ENCODE results near the gene WWOX.
"Not testable (repeated sequence)": the region's sequence is repeated elsewhere in the genome, so short reads cannot be mapped to it uniquely, and the experiment has no call there.

WWOX gene

DNA sequence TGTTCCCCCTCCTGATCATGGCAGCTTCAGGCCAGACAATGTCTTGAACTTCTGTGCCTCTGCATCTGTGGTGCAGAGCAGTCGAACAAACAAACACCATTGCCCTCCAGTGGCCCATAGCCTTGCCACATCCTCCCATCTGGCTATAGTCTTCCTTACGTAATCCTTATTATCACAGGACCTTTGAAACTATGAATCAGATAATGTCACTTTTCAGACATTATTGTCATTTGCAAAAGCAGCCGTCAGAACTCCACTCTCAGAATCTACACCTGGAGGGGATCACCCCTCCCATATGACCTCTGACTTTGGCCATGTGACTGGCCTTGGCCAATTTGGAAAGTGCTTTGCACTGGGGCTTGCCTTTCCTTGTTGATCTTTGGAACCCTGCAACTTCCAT, 1113.8 kb downstream of the WWOX start:
- DNase-seq, result no peak

DNA sequence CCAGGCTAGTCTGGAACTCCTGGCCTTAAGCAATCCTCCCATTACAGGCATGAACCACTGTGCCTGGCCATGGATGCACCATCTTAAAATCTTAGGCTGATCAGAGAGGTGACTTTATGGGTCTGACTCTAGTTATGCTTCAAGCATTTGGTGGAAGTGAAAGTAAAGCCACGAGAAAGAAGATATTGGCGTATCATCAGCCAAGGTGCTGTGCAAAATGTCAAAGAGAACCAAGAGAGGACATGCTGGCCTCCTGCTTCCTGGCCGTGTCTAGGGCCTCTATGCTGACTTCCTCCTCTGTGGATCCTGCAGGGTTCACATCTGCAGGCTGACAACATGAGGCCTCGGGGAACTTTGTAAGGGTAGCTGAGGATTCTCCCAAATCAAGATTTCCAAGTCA, 1115.8 kb downstream of the WWOX start:
- intact Hi-C loops (cut with DNase I), result loop anchor here (10.0 kb wide), 1 partner anchor 710 kb away; no protein-coding TSS in a partner anchor
- DNase-seq, result no peak

More for the DNA sequence above, 1113.8 kb downstream of the WWOX start:
- intact Hi-C loops (cut with DNase I), result loop anchor here (10.0 kb wide), 1 partner anchor 708 kb away; no protein-coding TSS in a partner anchor

DNA sequence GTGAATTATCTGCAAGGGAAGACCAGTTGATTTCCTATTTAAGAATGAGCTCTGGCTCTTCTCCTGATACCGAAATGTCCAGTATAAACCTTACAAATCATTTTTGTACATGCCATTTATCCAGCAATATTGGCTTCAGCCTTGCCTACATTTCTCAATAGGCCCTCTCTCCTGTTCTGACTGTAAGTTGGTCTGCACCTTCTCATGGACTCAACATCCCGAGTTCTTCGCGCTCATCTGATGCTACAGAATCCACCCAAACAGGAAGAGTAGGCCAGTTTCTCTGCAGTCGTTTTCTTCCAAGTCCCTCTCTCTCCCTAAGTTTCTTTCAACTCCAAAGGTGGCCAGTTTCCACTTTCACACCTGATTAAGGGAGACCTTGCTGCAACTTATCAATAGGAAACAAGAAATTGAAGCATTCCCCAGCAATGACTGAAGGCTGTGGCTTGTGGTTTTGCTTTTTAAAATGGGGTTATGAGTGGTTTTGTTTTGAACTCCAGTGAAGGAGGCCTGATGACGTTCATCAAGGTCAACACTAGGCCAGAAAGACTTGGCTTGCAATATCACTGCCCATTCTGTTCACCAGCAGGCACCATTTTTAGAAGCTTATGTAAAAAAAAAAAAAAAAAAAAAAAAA, 1118.0 kb downstream of the WWOX start:
- intact Hi-C loops (cut with DNase I), result loop anchor here (10.0 kb wide), 1 partner anchor 713 kb away; no protein-coding TSS in a partner anchor
- no peak for DNase-seq

DNA sequence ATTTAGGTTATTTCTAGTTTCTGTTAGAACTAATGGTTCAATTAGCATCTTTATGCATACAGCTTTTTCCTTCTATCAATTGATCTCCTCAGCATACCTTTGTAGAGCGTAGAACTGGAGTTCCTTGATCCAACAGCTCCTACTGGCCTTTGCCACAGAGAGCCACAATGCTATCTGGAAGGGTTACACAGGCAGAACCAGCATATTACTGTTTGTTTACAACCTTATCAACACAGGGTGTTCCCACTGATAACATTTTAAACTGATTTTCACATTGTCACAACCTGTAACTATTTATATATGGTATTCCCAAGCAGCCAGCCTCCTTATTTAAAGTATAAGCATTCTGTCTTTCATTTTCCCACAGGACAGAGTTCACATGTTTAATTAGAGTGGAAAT, 1118.9 kb downstream of the WWOX start:
- no peak for DNase-seq

DNA sequence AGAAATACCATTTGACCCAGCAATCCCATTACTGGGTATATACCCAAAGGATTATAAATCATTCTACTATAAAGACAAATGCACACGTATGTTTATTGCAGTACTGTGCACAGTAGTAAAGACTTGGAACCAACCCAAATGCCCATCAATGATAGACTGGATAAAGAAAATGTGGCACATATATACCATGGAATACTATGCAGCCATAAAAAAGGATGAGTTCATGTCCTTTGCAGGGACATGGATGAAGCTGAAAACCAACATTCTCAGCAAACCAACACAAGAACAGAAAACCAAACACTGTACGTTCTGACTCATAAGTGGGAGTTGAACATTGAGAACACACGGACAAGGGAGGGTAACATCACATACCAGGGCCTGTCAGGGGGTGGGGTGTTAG, 1126.5 kb downstream of the WWOX start:
- intact Hi-C loops (cut with DNase I); DNase-seq: not testable (repeated sequence)

More for the DNA sequence above, 1118.9 kb downstream of the WWOX start:
- intact Hi-C loops (cut with DNase I), result loop anchor here (10.0 kb wide), 1 partner anchor 714 kb away; no protein-coding TSS in a partner anchor

DNA sequence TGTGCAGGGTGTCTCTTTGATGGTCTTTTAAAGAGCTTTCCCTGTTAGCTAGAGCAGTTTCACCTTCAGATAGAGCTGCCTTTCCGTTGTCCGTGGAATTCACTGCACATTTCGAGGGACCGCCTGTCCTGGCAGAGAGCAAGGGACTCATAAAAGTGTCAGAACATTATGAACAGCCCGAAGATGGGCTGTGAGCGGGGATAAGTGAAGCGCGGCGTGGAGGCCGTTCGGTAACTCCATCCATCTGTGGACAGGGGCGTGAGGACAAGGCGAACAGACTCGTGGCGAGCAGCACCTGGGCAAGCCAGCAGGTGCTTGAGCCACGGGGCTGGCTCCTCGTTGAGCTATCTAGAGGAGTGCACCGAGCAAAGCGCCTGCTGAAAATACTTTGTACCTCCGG, 1129.9 kb downstream of the WWOX start:
- intact Hi-C loops (cut with DNase I), result no loop called here

DNA sequence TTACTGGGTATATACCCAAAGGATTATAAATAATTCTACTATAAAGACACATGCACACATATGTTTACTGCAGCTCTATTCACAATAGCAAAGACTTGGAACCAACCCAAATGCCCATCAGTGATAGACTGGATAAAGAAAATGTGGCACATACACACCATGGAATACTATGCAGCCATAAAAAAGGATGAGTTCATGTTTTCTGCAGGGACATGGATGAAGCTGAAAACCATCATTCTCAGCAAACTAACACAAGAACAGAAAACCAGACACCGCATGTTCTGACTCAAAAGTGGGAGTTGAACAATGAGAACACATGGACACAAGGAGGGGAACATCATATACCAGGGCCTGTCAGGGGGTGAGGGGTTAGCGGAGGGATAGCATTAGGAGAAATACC, 1146.2 kb downstream of the WWOX start:
- intact Hi-C loops (cut with DNase I); DNase-seq: not testable (repeated sequence)

More for the DNA sequence above, 1129.9 kb downstream of the WWOX start:
- DNase-seq, result no peak

DNA sequence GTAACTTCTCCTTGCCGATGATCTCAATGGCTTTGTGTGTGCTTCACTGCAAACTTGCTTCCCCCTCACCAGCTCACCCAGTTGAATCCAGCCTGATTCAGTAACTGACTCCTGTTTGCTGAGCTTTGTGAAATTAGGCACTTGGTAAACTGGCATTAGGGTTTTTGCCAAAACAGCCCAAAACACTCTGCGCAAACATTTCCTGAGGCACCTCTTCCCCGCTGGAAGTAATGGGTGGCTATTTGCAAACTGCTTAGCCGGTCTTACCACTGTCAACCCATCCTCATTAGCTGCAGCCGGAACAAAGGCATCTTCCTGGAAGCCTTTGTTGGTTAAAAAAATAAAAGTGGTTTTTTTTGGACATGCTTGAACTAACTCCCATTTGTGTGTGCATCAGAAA, 1147.9 kb downstream of the WWOX start:
- DNase-seq, result no peak
- intact Hi-C loops (cut with DNase I), result no loop called here

DNA sequence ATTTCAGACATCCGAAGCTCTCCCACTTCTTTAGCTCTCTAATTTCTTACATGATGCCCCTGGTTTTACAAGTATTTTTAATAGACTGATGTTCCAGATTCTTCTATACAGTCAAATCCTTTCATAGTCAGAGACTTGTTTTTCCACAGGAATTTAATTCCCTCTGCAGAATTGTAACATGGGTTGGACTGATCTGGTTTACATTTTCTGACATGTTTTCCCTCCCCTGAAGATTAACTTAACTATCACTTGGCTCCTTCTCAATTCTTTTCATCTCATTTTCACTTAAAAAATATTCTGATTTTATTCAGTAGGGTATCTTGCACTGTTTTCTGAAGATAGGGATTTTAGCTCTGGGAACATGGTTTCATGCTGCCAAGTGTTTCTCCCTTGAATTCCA, 1148.9 kb downstream of the WWOX start:
- no peak for DNase-seq
- intact Hi-C loops (cut with DNase I), result no loop called here

DNA sequence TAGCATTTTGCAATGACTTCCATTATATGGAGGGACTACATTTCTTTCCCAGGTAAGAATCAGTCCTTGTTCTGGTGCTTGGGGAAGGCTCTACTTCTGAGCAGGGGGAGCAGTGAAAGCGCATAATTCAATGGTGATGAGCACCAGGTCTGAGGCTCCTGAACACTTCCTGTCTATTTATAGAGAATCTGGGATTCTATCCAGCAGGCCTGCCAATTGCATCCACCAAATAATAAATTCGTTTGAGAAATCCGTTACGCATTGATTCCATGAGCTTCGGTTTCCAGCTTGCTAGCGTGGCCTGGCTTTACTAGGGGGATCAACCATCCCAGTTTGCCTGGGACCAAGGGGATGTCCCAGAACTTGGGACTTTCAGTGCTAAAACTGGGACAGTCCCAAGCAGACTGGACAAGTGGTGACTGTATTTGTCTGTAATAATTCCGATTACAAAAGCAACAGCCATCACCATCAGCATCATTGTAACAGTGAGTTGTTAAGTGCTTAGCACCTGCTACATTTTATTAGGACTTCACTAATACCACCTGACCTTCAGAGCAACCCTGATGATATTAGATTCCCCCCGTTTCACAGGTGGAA, 1151.1 kb downstream of the WWOX start:
- intact Hi-C loops (cut with DNase I), result no loop called here

DNA sequence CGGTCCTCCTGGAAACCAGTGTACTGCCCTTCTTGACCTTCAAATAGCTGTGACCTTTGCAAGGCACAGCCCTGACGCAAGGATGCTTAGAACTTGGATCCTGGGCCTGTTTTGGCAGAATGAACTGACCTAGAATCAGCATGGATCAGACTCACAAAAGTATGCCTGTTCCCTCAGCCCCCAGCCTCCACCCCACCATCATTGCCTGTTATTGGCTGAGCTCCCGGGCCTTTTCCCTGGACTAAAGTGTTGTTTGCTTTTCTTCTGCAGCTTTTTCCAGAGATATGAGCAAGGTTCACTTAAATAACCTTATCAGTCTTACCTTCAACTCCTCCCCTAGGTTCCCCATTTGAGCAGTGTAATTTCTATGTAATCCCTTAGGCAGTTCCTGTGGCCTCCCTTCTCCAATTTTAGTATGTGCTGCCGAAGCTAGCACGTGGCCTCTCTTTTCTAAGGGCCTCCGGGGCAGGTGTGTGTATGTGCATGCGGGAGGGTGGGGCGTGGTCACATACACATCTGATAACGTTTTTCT, 1153.7 kb downstream of the WWOX start:
- peak in 2 of 10 donors; percentile 11 to 70 for DNase-seq
- intact Hi-C loops (cut with DNase I), result no loop called here

More for the DNA sequence above, 1151.1 kb downstream of the WWOX start:
- no peak for DNase-seq

DNA sequence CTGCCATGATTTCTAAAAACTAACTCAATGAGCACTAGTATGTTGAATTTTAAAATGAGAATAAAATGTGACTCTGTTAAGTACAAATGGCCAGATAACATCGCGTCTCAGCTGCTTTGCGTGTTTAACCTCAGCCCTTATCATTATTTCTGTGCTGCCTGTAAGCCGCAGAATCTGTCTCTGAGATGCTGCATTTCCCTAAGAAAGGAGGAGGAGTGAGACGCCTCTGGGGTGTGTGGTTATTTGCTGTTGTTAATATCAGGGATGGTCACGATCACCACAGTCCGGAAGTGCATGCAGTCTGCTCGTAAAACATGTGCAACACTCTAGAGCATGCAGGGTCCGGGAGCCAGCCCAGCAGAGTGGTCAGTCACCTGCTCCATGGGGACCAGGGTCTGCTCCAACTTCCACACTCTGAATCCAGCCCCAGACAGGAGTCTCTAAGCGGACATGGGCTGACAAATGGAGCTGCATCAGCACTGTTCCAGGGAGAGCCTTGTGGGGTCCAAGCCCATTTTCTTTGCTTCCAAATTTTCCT, 1158.6 kb downstream of the WWOX start:
- no peak for DNase-seq
- intact Hi-C loops (cut with DNase I), result no loop called here

DNA sequence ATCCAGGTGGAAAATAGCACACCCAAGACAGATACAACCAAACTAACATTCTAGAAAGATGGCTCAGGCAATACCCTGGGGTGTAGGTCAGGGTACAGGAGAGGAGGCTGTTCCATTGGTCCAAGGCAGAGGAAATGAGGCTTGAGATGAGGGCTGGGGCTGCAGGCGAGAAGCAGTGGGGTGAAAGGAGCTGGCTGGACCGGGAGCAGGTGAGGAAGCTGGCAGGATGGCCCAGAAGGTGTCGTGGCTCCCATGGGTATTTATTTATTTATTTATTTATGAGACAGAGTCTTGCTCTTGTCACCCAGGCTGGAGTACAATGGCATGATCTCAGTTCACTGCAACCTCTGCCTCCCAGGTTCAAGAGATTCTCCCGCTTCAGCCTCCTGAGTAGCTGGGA, 1161.4 kb downstream of the WWOX start:
- intact Hi-C loops (cut with DNase I); DNase-seq: not testable (repeated sequence)

DNA sequence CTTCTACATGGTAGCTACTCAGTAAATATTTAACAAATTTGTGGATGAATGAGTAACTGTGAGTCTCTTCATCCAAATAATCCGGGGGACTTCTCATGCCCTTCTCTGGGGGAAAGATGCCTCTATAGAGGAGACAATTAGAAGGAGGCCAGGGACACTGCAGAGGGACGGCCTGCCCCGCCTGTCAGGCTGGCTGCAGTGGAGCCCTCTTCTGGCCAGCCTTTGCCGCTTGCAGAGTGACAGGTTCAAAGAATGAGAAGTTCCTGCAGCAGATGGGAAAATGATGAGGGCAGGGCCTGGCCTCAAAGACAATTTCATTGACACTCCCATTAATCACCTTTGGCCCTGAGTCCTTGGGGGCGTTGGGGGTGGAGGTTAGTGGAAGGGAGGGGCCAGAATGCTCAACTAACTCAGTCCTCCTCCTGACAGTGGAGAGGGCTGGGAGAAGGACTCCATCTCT, 1162.1 kb downstream of the WWOX start:
- DNase-seq, result peak in 6 of 10 donors; percentile 26 to 91 (median 40)
- intact Hi-C loops (cut with DNase I), result no loop called here

DNA sequence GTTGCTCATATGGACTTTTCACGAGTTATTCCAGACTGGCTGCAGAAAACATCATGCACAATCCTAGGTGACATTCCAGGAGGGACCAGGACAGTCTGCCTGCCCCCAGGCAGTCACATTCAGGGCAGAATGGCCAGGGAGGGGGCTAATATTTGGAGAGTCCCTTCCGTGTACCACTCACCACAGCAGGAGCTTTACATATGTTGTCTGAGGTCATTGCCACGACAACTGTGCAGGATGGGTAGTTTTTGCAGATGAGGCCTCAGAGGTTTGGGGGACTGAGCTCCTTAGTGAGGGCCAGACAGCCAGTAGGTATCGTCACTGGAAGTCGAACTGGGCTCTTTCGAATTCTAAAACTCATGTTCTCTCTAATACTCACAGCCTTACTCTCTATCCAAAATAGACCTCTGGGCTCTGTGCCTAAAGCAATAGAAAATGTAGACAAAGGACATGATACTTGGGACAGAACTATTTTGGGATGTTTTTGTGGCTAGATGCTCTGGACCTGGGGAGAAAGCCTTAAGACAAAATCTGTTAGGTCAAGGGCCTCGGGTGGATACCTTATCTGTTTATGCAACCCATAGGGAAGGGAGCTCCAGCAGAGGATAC, 1162.6 kb downstream of the WWOX start:
- intact Hi-C loops (cut with DNase I), result no loop called here

More for the DNA sequence above, 1162.6 kb downstream of the WWOX start:
- DNase-seq, result no peak

All from posterior cingulate gyrus (tissue), 11 donors.